ENCODE results near the gene CENPL. TPM values are rescaled to one million over a fixed set of nuclear protein-coding genes. Genes with fewer than 3 reads are reported as not detected.

The CENPL gene
- total and polyA plus RNA-seq, 9 of the 15 experiments (the other 6 are each of a cell fraction or from before 2014, with no cell fraction given) = 33.0 to 52.7 (median 39.7) TPM

- TF ChIP-seq FOXP4 (CRISPR knock-in tag; IDR thresholded peaks at IDR 0.05; ENCODE audit: borderline replicate concordance) (peak; percentile 75; the same call in 1 of the 2 replicates), TRIM28 (IDR thresholded peaks at IDR 0.05) (peak; percentile 17; the same call in 1 of the 2 replicates), ZNF23 (CRISPR knock-in tag; IDR thresholded peaks at IDR 0.05) (no peak), SMC3 (conservative IDR thresholded peaks at IDR 0.05; ENCODE audit: insufficient read depth, low read depth, low read length) (no peak), ELF2 (CRISPR knock-in tag; IDR thresholded peaks at IDR 0.05) (peak; percentile 100), FOSL1 (tag; conservative IDR thresholded peaks at IDR 0.05) (peak; percentile 58), CBX2 (IDR thresholded peaks at IDR 0.05; ENCODE audit: insufficient read depth, low read length, poor library complexity, severe bottlenecking) (no peak), ZNF551 (CRISPR knock-in tag; IDR thresholded peaks at IDR 0.05) (no peak), XRCC4 (IDR thresholded peaks at IDR 0.05; ENCODE audit: extremely low read depth, insufficient read depth, insufficient read length) (no peak), ZNF79 (CRISPR knock-in tag; IDR thresholded peaks at IDR 0.05; ENCODE audit: low read depth) (no peak), ZBTB33 (CRISPR knock-in tag; IDR thresholded peaks at IDR 0.05) (peak; percentile 14; the same call in 1 of the 2 replicates), PTRF (tag; IDR thresholded peaks at IDR 0.05) (no peak), ZMIZ1 (IDR thresholded peaks at IDR 0.05; ENCODE audit: low read depth in 2 of 2, low read length in 2 of 2) (no peak; a peak in 1 of 4 replicates), NR1H2 (CRISPR knock-in tag; IDR thresholded peaks at IDR 0.05) (peak; percentile 79; the same call in 1 of the 2 replicates), PREB (CRISPR knock-in tag; IDR thresholded peaks at IDR 0.05) (no peak; the same call in 1 of the 2 replicates), ZNF282 (CRISPR knock-in tag; IDR thresholded peaks at IDR 0.05) (no peak), TOE1 (IDR thresholded peaks at IDR 0.05; ENCODE audit: borderline replicate concordance) (peak; percentile 91; the same call in 1 of the 2 replicates), TOE1 (CRISPR knock-in tag; IDR thresholded peaks at IDR 0.05; ENCODE audit: borderline replicate concordance, low read depth) (0 out of 2 replicates have a peak, but pooled peaks have one; percentile 95), GTF2E2 (tag; IDR thresholded peaks at IDR 0.05) (peak; percentile 92)
Measured at GRCh38 chr1:173824315-173825081, at the start of gene CENPL, which contains the start of gene DARS2 (continued).
